A673 (cell line): ENCODE measurements around the gene SPP1. TPM values are rescaled to one million over a fixed set of nuclear protein-coding genes. Genes with fewer than 3 reads are reported as not detected.

ENCODE experiments used
- BruUV-seq: library from RNA; stranded (reverse); fragments of 400-500 nt; replicated peaks from 2 replicates; lab custom pipeline; 2021; lab: Mats Ljungman, UMichigan
- CTCF ChIA-PET: fragments of 300-600 bp; sonication (Branson Sonifier 250); formaldehyde crosslinking; loops from one replicate; lab custom pipeline; 2022; ENCODE audit warnings: antibody characterized with exemption; lab: Charles Lee
- POLR2A ChIA-PET: fragments of 300-600 bp; sonication (Branson Sonifier 250); formaldehyde crosslinking; loops from one replicate; lab custom pipeline; 2022; ENCODE audit warnings: antibody characterized with exemption; ENCODE audit not compliant: low non-redundant PET; lab: Charles Lee
- DNase-seq: peaks from one replicate; pipeline ENCODE4 v3.0.0-alpha.2; 2015; ENCODE audit warnings: low spot score
- H3K27ac ChIP-seq: fragments of 200-600 bp; sonication (generic); 2 replicates; pipeline ENCODE4 v1.5.1; 2016; ENCODE audit warnings: mixed run types, low read depth, mild to moderate bottlenecking, mixed read lengths, antibody characterized with exemption, low read length; ENCODE audit not compliant: poor library complexity, severe bottlenecking
- H3K27me3 ChIP-seq: fragments of 200-600 bp; sonication (generic); replicated peaks from 2 replicates; pipeline ENCODE4 v1.6.1; 2017; ENCODE audit warnings: mixed run types, low read depth, mild to moderate bottlenecking, mixed read lengths, antibody characterized with exemption, low read length; ENCODE audit not compliant: insufficient read depth, poor library complexity
- H3K36me3 ChIP-seq: fragments of 200-600 bp; sonication (generic); 2 replicates; pipeline ENCODE4 v1.6.1; 2016; ENCODE audit warnings: mixed run types, mild to moderate bottlenecking, mixed read lengths, antibody characterized with exemption, low read length; ENCODE audit not compliant: insufficient read depth, poor library complexity, severe bottlenecking
- H3K4me1 ChIP-seq: fragments of 200-600 bp; sonication (generic); 2 replicates; pipeline ENCODE4 v1.6.1; 2017; ENCODE audit warnings: mixed run types, mild to moderate bottlenecking, mixed read lengths, antibody characterized with exemption, low read length; ENCODE audit not compliant: insufficient read depth, poor library complexity, severe bottlenecking
- H3K4me3 ChIP-seq: fragments of 200-600 bp; sonication (generic); 2 replicates; pipeline ENCODE4 v1.5.1; 2016; ENCODE audit warnings: low read depth, mixed run types, mild to moderate bottlenecking, mixed read lengths, low read length; ENCODE audit not compliant: poor library complexity, severe bottlenecking
- H3K9me3 ChIP-seq: fragments of 200-600 bp; sonication (generic); 2 replicates; pipeline ENCODE4 v1.6.1; 2016; ENCODE audit warnings: mixed run types, low read depth, mild to moderate bottlenecking, mixed read lengths, antibody characterized with exemption, low read length; ENCODE audit not compliant: poor library complexity, severe bottlenecking
- EZH2 ChIP-seq: fragments of 200-600 bp; sonication (generic); IDR thresholded peaks from 2 replicates; pipeline ENCODE4 v1.6.1; 2017; ENCODE audit warnings: borderline replicate concordance, low read depth, mild to moderate bottlenecking, mixed read lengths, antibody characterized with exemption, low read length; ENCODE audit not compliant: poor library complexity, severe bottlenecking
- intact Hi-C: fragments of 100-400 bp; cut with micrococcal nuclease; formaldehyde crosslinking; loops from one replicate; pipeline ENCODE4 v1.10.0; 2022; ENCODE audit not compliant: unreplicated experiment
- total RNA-seq: library from RNA; stranded (reverse); gene quantifications from 2 replicates; pipeline ENCODE4 v1.2.3, GENCODE V29; 2021
- TF ChIP-seq, protein P1 (sequence below): fragments of 300-800, 200-600 bp; sonication (generic); conservative IDR thresholded peaks from 2 replicates; pipeline ENCODE4 v1.5.1; 2017; ENCODE audit warnings: low read depth, mild to moderate bottlenecking, antibody characterized with exemption, low read length, moderate library complexity, mixed read lengths

Gene SPP1
- total RNA-seq, 1 experiment from 2014 or later: 0.99 TPM

DNA sequence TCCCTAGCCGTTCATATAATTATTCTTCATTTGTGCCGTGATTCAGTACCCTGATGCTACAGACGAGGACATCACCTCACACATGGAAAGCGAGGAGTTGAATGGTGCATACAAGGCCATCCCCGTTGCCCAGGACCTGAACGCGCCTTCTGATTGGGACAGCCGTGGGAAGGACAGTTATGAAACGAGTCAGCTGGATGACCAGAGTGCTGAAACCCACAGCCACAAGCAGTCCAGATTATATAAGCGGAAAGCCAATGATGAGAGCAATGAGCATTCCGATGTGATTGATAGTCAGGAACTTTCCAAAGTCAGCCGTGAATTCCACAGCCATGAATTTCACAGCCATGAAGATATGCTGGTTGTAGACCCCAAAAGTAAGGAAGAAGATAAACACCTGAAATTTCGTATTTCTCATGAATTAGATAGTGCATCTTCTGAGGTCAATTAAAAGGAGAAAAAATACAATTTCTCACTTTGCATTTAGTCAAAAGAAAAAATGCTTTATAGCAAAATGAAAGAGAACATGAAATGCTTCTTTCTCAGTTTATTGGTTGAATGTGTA lies 7.0 kb downstream of the SPP1 start:
- intact Hi-C loops: no loop called here
- Histone ChIP-seq H3K4me1 (no peaks in the 10 kb centered on the region), H3K36me3 (no peaks in the 10 kb centered on the region), H3K27ac (no peak overlapping the region), H3K27me3 (no peaks in the 10 kb centered on the region), H3K4me3 (no peak overlapping the region), H3K9me3 (no peaks in the 10 kb centered on the region)
- no TSS peak for BruUV-seq
- DNase-seq: peak; percentile 28
- TF ChIP-seq, protein P1, sequence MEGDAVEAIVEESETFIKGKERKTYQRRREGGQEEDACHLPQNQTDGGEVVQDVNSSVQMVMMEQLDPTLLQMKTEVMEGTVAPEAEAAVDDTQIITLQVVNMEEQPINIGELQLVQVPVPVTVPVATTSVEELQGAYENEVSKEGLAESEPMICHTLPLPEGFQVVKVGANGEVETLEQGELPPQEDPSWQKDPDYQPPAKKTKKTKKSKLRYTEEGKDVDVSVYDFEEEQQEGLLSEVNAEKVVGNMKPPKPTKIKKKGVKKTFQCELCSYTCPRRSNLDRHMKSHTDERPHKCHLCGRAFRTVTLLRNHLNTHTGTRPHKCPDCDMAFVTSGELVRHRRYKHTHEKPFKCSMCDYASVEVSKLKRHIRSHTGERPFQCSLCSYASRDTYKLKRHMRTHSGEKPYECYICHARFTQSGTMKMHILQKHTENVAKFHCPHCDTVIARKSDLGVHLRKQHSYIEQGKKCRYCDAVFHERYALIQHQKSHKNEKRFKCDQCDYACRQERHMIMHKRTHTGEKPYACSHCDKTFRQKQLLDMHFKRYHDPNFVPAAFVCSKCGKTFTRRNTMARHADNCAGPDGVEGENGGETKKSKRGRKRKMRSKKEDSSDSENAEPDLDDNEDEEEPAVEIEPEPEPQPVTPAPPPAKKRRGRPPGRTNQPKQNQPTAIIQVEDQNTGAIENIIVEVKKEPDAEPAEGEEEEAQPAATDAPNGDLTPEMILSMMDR: no peak
- no peak for TF ChIP-seq EZH2
- ChIA-PET POLR2A (no interaction called here), CTCF (no interaction called here)

DNA sequence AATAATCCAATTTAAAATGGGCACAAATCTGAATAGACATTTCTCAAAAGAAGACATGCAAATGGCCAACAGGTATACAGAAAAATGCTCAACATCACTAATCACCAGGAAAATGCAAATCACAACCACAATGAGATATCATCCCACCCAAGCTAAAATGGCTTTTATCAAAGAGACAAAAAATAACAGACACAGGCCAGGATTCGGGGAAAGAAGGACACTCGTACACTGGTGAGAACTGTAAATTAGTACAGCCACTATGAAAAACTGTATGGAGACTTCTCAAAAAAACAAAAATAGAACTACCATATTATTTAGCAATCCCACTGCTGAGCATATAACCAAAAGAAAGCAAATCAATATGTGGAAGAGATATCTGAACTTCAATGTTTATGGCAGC lies 8.5 kb downstream of the SPP1 start:
- Histone ChIP-seq H3K36me3 (no peaks in the 10 kb centered on the region), H3K4me1 (no peaks in the 10 kb centered on the region), H3K27ac (no peak overlapping the region), H3K4me3 (no peak overlapping the region), H3K27me3 (no peaks in the 10 kb centered on the region), H3K9me3 (no peaks in the 10 kb centered on the region)
- ChIA-PET CTCF (no interaction called here), POLR2A (no interaction called here)
- DNase-seq: no peak
- no peak for TF ChIP-seq EZH2
- TF ChIP-seq, protein P1: no peak
- BruUV-seq: no TSS peak
- intact Hi-C loops: no loop called here

DNA sequence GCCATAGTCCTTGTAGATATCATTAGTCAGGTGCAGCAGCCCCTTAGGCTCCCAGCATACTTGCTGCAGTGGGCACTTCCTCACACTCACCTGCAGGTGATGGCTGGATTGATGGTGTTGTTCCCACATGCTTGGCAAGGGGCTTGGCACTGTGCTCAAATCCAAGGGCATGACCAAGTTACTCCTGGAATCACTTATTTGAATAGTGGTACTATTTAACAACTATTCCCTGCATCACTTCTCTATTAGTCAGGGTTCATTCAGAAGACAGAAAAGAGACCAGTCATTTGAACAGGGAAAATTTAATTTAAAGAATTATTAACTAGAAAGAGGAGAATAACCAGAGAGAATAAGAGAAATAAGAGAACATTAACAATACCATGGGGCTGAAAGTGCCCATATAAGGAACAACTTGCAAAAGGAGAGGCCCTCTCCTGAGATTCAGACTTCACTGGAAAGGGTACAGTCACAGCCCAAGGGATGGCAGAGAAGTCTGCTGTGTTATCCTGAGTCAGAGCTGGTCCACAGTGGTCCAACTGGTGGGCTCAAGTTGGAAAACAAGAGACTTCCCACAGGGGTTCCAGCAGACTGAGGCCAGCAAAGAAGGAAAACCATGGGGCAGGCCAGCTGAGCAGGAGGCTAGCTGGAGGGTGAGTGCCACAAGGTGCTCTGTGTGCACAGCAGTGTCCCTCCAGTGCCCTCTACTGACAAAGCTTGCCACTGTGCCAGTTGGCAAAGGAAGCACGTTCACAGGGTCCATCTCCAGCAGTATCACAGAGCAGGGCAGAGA lies 9.8 kb downstream of the SPP1 start:
- Histone ChIP-seq H3K9me3 (no peaks in the 10 kb centered on the region), H3K36me3 (no peaks in the 10 kb centered on the region), H3K27ac (no peak overlapping the region), H3K4me1 (no peaks in the 10 kb centered on the region), H3K27me3 (no peaks in the 10 kb centered on the region), H3K4me3 (no peak overlapping the region)
- ChIA-PET CTCF (interaction anchor here (0.6 to 1.8 kb wide), 2 partner anchors 48 to 132 kb away, joined by 6 to 9 read pairs; no protein-coding TSS in a partner anchor), POLR2A (no interaction called here)
- intact Hi-C loops: no loop called here
- peak; percentile 52 for DNase-seq
- no TSS peak for BruUV-seq
- no peak for TF ChIP-seq EZH2
- TF ChIP-seq, protein P1: peak; percentile 59
